ENCODE data around the gene RNASE7.
A peak's percentile ranks its signal among the peaks of the same experiment; 100 is the strongest.
"Not testable (repeated sequence)": the region's sequence is repeated elsewhere in the genome, so short reads cannot be mapped to it uniquely, and the experiment has no call there.

The RNASE7 gene

GRCh38 chr14:21023817-21024584, 18.2 kb upstream of the RNASE7 start:
- DNase-seq (ENCODE audit: low read depth in 2 of 2), result no peak

- DNase-seq (ENCODE audit: low read depth in 2 of 2), result peak; percentile 46 to 55
Observed at GRCh38 chr14:21024585-21025370, 17.4 kb upstream of the RNASE7 start, which contains the start of gene NDRG2. Gene NDRG2, minus strand, starts transcription at chr14:21025061. Its CDS starts 1,746 bp downstream, at chr14:21023315.

- no peak for DNase-seq (ENCODE audit: low read depth in 2 of 2)
Observed at GRCh38 chr14:21025371-21026273, 16.5 kb upstream of the RNASE7 start.

- no peak for DNase-seq (ENCODE audit: low read depth in 2 of 2)
Observed at GRCh38 chr14:21026274-21026987, 15.7 kb upstream of the RNASE7 start.

GRCh38 chr14:21026988-21027315, 15.2 kb upstream of the RNASE7 start:
- DNase-seq (ENCODE audit: low read depth in 2 of 2), result no peak

GRCh38 chr14:21029917-21030316, 12.2 kb upstream of the RNASE7 start, which contains the start of gene TPPP2:
Gene TPPP2, plus strand, starts transcription at chr14:21030217. Its CDS starts 365 bp downstream, at chr14:21030582.
- no peak for DNase-seq (ENCODE audit: low read depth in 2 of 2)

- DNase-seq (ENCODE audit: low read depth in 2 of 2), result no peak
Observed at GRCh38 chr14:21030531-21030930, 11.6 kb upstream of the RNASE7 start.

- DNase-seq (ENCODE audit: low read depth in 2 of 2), result no peak
Observed at GRCh38 chr14:21032326-21033132, 9.6 kb upstream of the RNASE7 start.

- DNase-seq (ENCODE audit: low read depth in 2 of 2), result no peak
Observed at GRCh38 chr14:21033133-21033698, 8.9 kb upstream of the RNASE7 start.

- DNase-seq (ENCODE audit: low read depth in 2 of 2), result no peak
Observed at GRCh38 chr14:21034707-21035106, 7.5 kb upstream of the RNASE7 start, which contains the start of gene RNASE13. Gene RNASE13, minus strand, starts transcription at chr14:21034807. Its CDS starts 519 bp downstream, at chr14:21034288.

GRCh38 chr14:21036751-21037150, 5.4 kb upstream of the RNASE7 start:
- DNase-seq (ENCODE audit: low read depth in 2 of 2), result no peak

- no peak for DNase-seq (ENCODE audit: low read depth in 2 of 2)
Observed at GRCh38 chr14:21037156-21037555, 5.0 kb upstream of the RNASE7 start.

- DNase-seq (ENCODE audit: low read depth in 2 of 2), result no peak
Observed at GRCh38 chr14:21038441-21039422, 3.4 kb upstream of the RNASE7 start.

- no peak for DNase-seq (ENCODE audit: low read depth in 2 of 2)
Observed at GRCh38 chr14:21039585-21040369, 2.4 kb upstream of the RNASE7 start.

- no peak for DNase-seq (ENCODE audit: low read depth in 2 of 2)
Observed at GRCh38 chr14:21040370-21040925, 1.7 kb upstream of the RNASE7 start.

GRCh38 chr14:21040941-21041340, 1.2 kb upstream of the RNASE7 start:
- not testable (repeated sequence) for DNase-seq (ENCODE audit: low read depth in 2 of 2)

GRCh38 chr14:21042918-21043317, 756 bp downstream of the RNASE7 start:
- DNase-seq (ENCODE audit: low read depth in 2 of 2), result no peak
